SK-N-SH treated with all-trans-retinoic acid at 6 μM for 48 hours (cell line): ENCODE measurements around the gene LRP2.

ENCODE experiments used
- ARNTL ChIP-seq: fragments of 450-650 bp; formaldehyde crosslinking; IDR thresholded peaks from 2 replicates; pipeline ENCODE4 v1.5.0; 2020; ENCODE audit warnings: low read depth, mild to moderate bottlenecking, moderate library complexity, borderline replicate concordance
- BACH2 ChIP-seq: fragments of 250-450 bp; sonication (Bioruptor Pico); IDR thresholded peaks from 2 replicates; pipeline ENCODE4 v1.9.0; 2021; ENCODE audit warnings: mild to moderate bottlenecking, borderline replicate concordance
- GLIS3 ChIP-seq: fragments of 250-450 bp; sonication (Bioruptor Pico); IDR thresholded peaks from 2 replicates; pipeline ENCODE4 v1.5.0; 2020; ENCODE audit warnings: mild to moderate bottlenecking, moderate library complexity
- ZNF8 ChIP-seq: fragments of 450-650 bp; formaldehyde crosslinking; IDR thresholded peaks from 2 replicates; pipeline ENCODE4 v1.5.0; 2020; ENCODE audit warnings: mild to moderate bottlenecking, moderate library complexity
- TF ChIP-seq, protein P1 (sequence below): fragments of 250-450 bp; sonication (Bioruptor Pico); IDR thresholded peaks from 2 replicates; pipeline ENCODE4 v1.8.0; 2021; ENCODE audit warnings: low read depth, mild to moderate bottlenecking, moderate library complexity, borderline replicate concordance

DNA sequence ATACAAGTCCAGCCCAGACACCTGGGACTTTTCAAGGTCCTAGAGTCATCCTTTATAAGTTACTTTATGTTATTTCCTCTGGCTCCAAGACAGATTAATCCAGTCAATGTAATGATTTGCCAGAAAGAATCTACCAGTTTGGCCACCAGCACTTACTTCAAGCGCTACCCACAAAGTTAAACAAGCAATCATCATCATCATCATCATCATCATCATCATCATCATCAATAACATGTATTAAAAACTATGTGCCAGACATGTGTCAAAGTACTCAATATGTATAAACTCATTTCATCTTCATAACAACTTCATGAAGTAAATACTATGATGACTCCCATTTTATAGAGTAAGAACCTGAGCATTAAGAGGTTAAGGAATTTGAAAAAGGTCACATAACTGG lies 64.3 kb downstream of the LRP2 start:
- TF ChIP-seq ZNF8 (no peak), ARNTL (CRISPR knock-in tag) (no peak), GLIS3 (CRISPR knock-in tag) (no peak), BACH2 (CRISPR knock-in tag) (no peak)
- TF ChIP-seq, protein P1, sequence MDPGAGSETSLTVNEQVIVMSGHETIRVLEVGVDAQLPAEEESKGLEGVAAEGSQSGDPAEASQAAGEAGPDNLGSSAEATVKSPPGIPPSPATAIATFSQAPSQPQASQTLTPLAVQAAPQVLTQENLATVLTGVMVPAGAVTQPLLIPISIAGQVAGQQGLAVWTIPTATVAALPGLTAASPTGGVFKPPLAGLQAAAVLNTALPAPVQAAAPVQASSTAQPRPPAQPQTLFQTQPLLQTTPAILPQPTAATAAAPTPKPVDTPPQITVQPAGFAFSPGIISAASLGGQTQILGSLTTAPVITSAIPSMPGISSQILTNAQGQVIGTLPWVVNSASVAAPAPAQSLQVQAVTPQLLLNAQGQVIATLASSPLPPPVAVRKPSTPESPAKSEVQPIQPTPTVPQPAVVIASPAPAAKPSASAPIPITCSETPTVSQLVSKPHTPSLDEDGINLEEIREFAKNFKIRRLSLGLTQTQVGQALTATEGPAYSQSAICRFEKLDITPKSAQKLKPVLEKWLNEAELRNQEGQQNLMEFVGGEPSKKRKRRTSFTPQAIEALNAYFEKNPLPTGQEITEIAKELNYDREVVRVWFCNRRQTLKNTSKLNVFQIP (CRISPR knock-in tag), result no peak
